Suppressor macrophage (primary cell): ENCODE measurements around the gene PCDH15.
"Not testable (repeated sequence)": the region's sequence is repeated elsewhere in the genome, so short reads cannot be mapped to it uniquely, and the experiment has no call there.

Source experiments
- DNase-seq, 4 experiments: peaks; one replicate each; pipeline ENCODE4 v3.0.0-alpha.2; 2020 to 2022

The PCDH15 gene

GRCh38 chr10:53957401-53957800 lies 843.6 kb downstream of the PCDH15 start:
- DNase-seq = no peak

GRCh38 chr10:53955091-53955490 lies 845.9 kb downstream of the PCDH15 start:
- no peak for DNase-seq

- no peak for DNase-seq
Measured at GRCh38 chr10:53952698-53953630, 848.1 kb downstream of the PCDH15 start.

GRCh38 chr10:53939654-53940053 lies 861.4 kb downstream of the PCDH15 start:
- DNase-seq = no peak

- no peak for DNase-seq
Measured at GRCh38 chr10:53930648-53931047, 870.4 kb downstream of the PCDH15 start.

GRCh38 chr10:53924051-53924700 lies 876.9 kb downstream of the PCDH15 start:
- not testable (repeated sequence) for DNase-seq

GRCh38 chr10:53918755-53919154 lies 882.3 kb downstream of the PCDH15 start:
- DNase-seq = no peak

GRCh38 chr10:53909791-53910190 lies 891.2 kb downstream of the PCDH15 start:
- no peak for DNase-seq

GRCh38 chr10:53904506-53905241 lies 896.4 kb downstream of the PCDH15 start:
- DNase-seq = no peak

- no peak for DNase-seq
Measured at GRCh38 chr10:53903756-53904155, 897.3 kb downstream of the PCDH15 start.

GRCh38 chr10:53899463-53900160 lies 901.4 kb downstream of the PCDH15 start:
- DNase-seq = peak in 1 of 4 experiments; percentile 5

- no peak for DNase-seq
Measured at GRCh38 chr10:53898532-53898931, 902.5 kb downstream of the PCDH15 start.

- DNase-seq = no peak
Measured at GRCh38 chr10:53894145-53894544, 906.9 kb downstream of the PCDH15 start.

- DNase-seq = no peak
Measured at GRCh38 chr10:53893061-53893460, 908.0 kb downstream of the PCDH15 start.

- DNase-seq = no peak
Measured at GRCh38 chr10:53886325-53887300, 914.4 kb downstream of the PCDH15 start.

GRCh38 chr10:53864846-53865245 lies 936.2 kb downstream of the PCDH15 start:
- DNase-seq = no peak

- no peak for DNase-seq
Measured at GRCh38 chr10:53852450-53853175, 948.4 kb downstream of the PCDH15 start.

- DNase-seq = no peak
Measured at GRCh38 chr10:53846809-53847208, 954.2 kb downstream of the PCDH15 start.

GRCh38 chr10:53843736-53844362 lies 957.2 kb downstream of the PCDH15 start:
- DNase-seq = peak in 1 of 4 experiments; percentile 7
